HTERT RPE-1 (cell line): ENCODE measurements around the gene TRIM69.

Experiments
- in situ Hi-C: fragments of 300-500 bp; cut with MboI; formaldehyde crosslinking; loops from 4 replicates; pipeline ENCODE4 v1.14.3; 2020; ENCODE audit warnings: low sequenced_read_pairs

The TRIM69 gene

GRCh38 chr15:44802336-44802735 is 66.0 kb downstream of the TRIM69 start:
- in situ Hi-C loops, result no loop called here

GRCh38 chr15:44804298-44805046 is 68.1 kb downstream of the TRIM69 start:
- in situ Hi-C loops, result no loop called here

GRCh38 chr15:44808557-44808956 is 72.2 kb downstream of the TRIM69 start:
- in situ Hi-C loops, result no loop called here

GRCh38 chr15:44810237-44810636 is 73.9 kb downstream of the TRIM69 start:
- in situ Hi-C loops, result no loop called here

- in situ Hi-C loops, result no loop called here
These were observed 75.0 kb downstream of the TRIM69 start for GRCh38 chr15:44811337-44811736.

GRCh38 chr15:44812029-44812517 is 75.7 kb downstream of the TRIM69 start:
- in situ Hi-C loops, result no loop called here

GRCh38 chr15:44813231-44813630 is 76.9 kb downstream of the TRIM69 start:
- in situ Hi-C loops, result no loop called here
